Measurements from ENCODE around the gene CDK11A. TPM values are rescaled to one million over a fixed set of nuclear protein-coding genes. Genes with fewer than 3 reads are reported as not detected.

Gene CDK11A
- total and polyA plus RNA-seq, 5 donors from 2014 or later, result 10.2 to 212 (median 15.6) TPM

DNA sequence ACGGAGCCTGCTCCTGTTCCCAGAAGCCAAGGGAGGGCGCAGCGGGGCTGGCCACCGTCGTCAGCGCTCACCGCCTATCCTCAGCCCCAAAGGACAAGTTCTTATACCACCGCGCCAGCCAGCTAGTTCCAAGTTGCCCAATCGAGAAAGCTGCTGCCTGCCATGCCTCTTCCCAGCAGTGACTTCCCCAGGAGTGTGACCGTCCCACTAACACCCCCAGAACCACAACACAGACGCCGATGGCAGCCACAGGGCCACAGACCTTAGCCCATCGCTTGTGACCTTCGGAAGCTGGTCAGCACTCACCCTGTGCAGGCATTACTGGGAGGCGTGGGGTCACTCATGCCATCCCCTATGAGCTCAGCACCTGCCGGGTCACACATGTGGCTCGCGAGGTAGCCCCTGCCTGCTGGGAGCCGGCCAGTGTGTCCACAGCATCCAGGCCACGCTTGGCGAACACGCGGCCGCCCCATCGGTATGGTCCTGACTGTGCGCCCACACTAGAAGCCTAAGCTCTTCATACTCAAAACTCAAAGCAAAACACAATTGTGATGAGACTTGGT is 34.0 kb upstream of the CDK11A start:
- Histone ChIP-seq H3K4me1 (ENCODE audit: control insufficient read depth, insufficient read depth, low read length, poor library complexity, severe bottlenecking) (no peaks in the 10 kb centered on the region), H3K27me3 (ENCODE audit: control insufficient read depth, insufficient read depth, low read length) (no peaks in the 10 kb centered on the region), H3K9me3 (ENCODE audit: control insufficient read depth in 2 of 2, low read length in 2 of 2) (no peaks in the 10 kb centered on the region), H3K4me3 (ENCODE audit: low read depth, low read length) (no peak overlapping the region), H3K27ac (ENCODE audit: insufficient read depth, low read length, poor library complexity, severe bottlenecking) (no peak overlapping the region), H3K36me3 (ENCODE audit: control insufficient read depth, insufficient read depth, low read length) (peaks cover 29% of the 10 kb centered on the region)
- Mint-ChIP-seq H3K4me1 (no peaks in the 10 kb centered on the region), H3K27me3 (no peaks in the 10 kb centered on the region), H3K27ac (no peak overlapping the region), H3K9me3 (no peaks in the 10 kb centered on the region), H3K36me3 (peaks cover 10% of the 10 kb centered on the region), H3K4me3 (no peak overlapping the region)
- ATAC-seq (ENCODE audit: low read depth in 2 of 2), result no peak
- no peak for DNase-seq

DNA sequence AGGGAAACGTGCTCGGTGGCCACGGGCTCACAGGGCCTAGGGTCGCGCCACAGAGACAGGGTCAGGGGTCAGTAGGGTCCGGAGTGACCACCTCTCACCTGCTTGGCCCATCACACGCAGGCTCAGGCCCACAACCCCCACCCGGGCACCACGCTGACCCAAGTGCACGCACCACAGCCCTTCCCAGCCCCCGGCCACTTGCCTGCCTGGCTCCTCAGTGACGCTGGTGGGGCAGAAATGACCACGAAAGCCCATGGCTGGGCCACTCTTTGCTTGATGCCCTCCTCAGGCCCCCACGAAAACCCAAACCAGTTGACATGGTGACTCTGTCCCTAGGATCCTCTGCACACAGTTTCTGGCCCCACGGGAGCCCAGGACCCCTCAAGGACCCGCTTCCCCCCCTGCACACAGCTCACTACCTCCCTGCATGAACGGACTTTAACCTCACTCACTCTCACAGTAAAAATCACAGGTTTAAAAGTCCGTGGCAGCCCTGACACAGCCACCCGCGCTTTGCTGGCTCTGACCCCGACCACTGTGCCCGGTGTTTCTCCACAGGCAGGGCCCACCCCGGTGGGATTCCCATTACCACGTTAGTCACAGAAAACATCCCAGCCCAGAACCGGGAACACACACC is 33.4 kb upstream of the CDK11A start:
- Histone ChIP-seq H3K4me1 (ENCODE audit: control insufficient read depth, insufficient read depth, low read length, poor library complexity, severe bottlenecking) (no peaks in the 10 kb centered on the region), H3K27me3 (ENCODE audit: control insufficient read depth, insufficient read depth, low read length) (no peaks in the 10 kb centered on the region), H3K9me3 (ENCODE audit: control insufficient read depth in 2 of 2, low read length in 2 of 2) (no peaks in the 10 kb centered on the region), H3K4me3 (ENCODE audit: low read depth, low read length) (no peak overlapping the region), H3K27ac (ENCODE audit: insufficient read depth, low read length, poor library complexity, severe bottlenecking) (no peak overlapping the region), H3K36me3 (ENCODE audit: control insufficient read depth, insufficient read depth, low read length) (peaks cover 29% of the 10 kb centered on the region)
- Mint-ChIP-seq H3K4me1 (no peaks in the 10 kb centered on the region), H3K27me3 (no peaks in the 10 kb centered on the region), H3K27ac (no peak overlapping the region), H3K4me3 (no peak overlapping the region), H3K36me3 (peaks cover 10% of the 10 kb centered on the region), H3K9me3 (no peaks in the 10 kb centered on the region)
- ATAC-seq (ENCODE audit: low read depth in 2 of 2) (no peak), DNase-seq (no peak)

DNA sequence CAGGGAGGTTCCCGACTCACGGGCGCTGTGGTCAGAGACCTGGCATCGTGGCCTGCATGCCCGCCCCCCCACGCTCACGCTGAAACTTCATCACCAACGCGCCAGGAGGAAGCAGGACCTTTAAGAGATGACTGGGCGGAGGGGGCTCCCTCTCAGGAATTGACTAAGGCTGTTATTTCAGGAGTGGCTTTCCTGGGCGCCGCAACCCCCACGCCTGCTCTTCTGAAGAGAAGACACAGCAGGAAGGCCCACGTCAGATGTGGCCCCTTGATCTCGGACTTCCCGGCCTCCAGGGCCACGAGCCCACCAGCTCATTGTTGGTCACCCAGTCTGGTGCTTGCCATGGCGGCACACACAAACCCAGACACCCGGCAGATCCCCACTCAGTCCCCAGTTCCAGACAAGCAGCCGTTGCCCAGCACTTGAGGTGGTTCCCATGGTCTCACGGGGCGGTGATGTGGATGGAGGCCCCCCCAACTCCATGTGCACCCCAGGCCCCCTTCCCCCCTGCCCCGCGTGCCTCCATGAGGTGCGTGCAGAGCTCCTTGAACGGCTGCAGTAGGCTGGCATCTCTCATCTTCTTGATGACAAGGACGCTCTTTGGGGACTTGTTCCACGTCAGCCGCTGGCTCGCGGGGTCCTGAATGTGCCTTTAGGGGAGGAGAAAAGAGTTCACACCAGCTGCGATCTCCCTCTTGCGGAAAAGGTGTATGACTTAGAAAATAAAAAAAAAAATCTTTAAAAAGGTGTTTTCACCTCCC is 32.7 kb upstream of the CDK11A start:
- H3K27me3 Mint-ChIP-seq, result no peaks in the 10 kb centered on the region
- H3K36me3 ChIP-seq (ENCODE audit: control insufficient read depth, insufficient read depth, low read length), result peaks cover 25% of the 10 kb centered on the region
- H3K27ac Mint-ChIP-seq, result peak overlapping the region in 1 of 3 donors; percentile 38
- DNase-seq (no peak), ATAC-seq (ENCODE audit: low read depth in 2 of 2) (no peak)
- H3K36me3 Mint-ChIP-seq, result peaks cover 10% of the 10 kb centered on the region
- H3K4me3 Mint-ChIP-seq, result no peak overlapping the region
- H3K9me3 ChIP-seq (ENCODE audit: control insufficient read depth in 2 of 2, low read length in 2 of 2), result no peaks in the 10 kb centered on the region
- no peak overlapping the region for H3K27ac ChIP-seq (ENCODE audit: insufficient read depth, low read length, poor library complexity, severe bottlenecking)
- no peaks in the 10 kb centered on the region for H3K9me3 Mint-ChIP-seq
- H3K4me1 Mint-ChIP-seq, result no peaks in the 10 kb centered on the region
- no peaks in the 10 kb centered on the region for H3K4me1 ChIP-seq (ENCODE audit: control insufficient read depth, insufficient read depth, low read length, poor library complexity, severe bottlenecking)
- no peak overlapping the region for H3K4me3 ChIP-seq (ENCODE audit: low read depth, low read length)
- H3K27me3 ChIP-seq (ENCODE audit: control insufficient read depth, insufficient read depth, low read length), result no peaks in the 10 kb centered on the region

DNA sequence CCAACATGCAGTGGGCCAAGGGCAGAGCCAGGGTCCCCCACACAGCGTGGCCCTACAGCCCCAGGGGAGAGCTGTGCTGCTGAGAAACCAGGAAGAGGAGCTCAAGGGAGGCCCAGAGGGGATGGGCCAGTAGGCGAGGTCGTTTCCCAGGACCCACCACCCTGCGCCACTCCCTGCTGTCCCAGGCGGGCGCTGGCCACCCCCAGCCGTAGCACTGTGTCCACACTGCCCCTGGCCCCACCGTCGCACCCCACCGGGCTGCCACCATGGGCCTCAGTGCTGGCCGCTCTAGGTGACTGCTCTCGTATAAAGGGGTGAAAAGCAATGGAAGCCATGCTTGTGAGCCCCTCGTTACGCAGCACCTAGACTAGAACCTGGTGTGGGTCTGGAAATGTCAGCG is 31.7 kb upstream of the CDK11A start:
- no peaks in the 10 kb centered on the region for H3K27me3 ChIP-seq (ENCODE audit: control insufficient read depth, insufficient read depth, low read length)
- H3K36me3 ChIP-seq (ENCODE audit: control insufficient read depth, insufficient read depth, low read length), result peaks cover 20% of the 10 kb centered on the region
- Mint-ChIP-seq H3K4me3 (no peak overlapping the region), H3K4me1 (no peaks in the 10 kb centered on the region), H3K36me3 (peaks cover 4% of the 10 kb centered on the region), H3K27me3 (no peaks in the 10 kb centered on the region), H3K27ac (no peak overlapping the region), H3K9me3 (no peaks in the 10 kb centered on the region)
- no peak overlapping the region for H3K27ac ChIP-seq (ENCODE audit: insufficient read depth, low read length, poor library complexity, severe bottlenecking)
- H3K4me1 ChIP-seq (ENCODE audit: control insufficient read depth, insufficient read depth, low read length, poor library complexity, severe bottlenecking), result no peaks in the 10 kb centered on the region
- DNase-seq, result no peak
- no peaks in the 10 kb centered on the region for H3K9me3 ChIP-seq (ENCODE audit: control insufficient read depth in 2 of 2, low read length in 2 of 2)
- no peak for ATAC-seq (ENCODE audit: low read depth in 2 of 2)
- H3K4me3 ChIP-seq (ENCODE audit: low read depth, low read length), result no peak overlapping the region

DNA sequence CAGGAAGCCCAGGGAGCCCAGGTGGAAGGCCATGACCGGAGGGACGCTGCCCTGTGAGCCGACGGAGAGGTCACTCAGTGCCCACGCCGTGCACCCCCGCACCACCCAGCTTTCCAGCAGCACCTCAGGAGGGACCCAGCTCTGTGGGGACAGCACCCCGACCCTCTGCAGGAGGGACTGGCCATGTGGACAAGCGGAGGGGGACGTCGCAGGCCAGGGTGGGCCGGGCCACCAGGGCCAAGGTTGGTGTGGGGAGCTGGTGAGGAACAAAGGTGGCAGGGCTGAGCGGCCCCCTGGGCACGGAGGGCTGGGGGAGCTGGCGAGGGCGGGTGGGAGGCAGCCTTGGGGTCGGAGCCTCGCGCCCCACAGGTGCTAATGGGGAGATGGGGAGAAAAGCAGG is 31.3 kb upstream of the CDK11A start:
- H3K4me3 Mint-ChIP-seq, result no peak overlapping the region
- H3K4me1 Mint-ChIP-seq, result no peaks in the 10 kb centered on the region
- H3K27me3 Mint-ChIP-seq, result no peaks in the 10 kb centered on the region
- H3K27ac Mint-ChIP-seq, result peak overlapping the region in 1 of 3 donors; percentile 43
- H3K9me3 ChIP-seq (ENCODE audit: control insufficient read depth in 2 of 2, low read length in 2 of 2), result no peaks in the 10 kb centered on the region
- H3K9me3 Mint-ChIP-seq, result no peaks in the 10 kb centered on the region
- H3K4me1 ChIP-seq (ENCODE audit: control insufficient read depth, insufficient read depth, low read length, poor library complexity, severe bottlenecking), result no peaks in the 10 kb centered on the region
- H3K27me3 ChIP-seq (ENCODE audit: control insufficient read depth, insufficient read depth, low read length), result no peaks in the 10 kb centered on the region
- H3K27ac ChIP-seq (ENCODE audit: insufficient read depth, low read length, poor library complexity, severe bottlenecking), result no peak overlapping the region
- H3K4me3 ChIP-seq (ENCODE audit: low read depth, low read length), result no peak overlapping the region
- H3K36me3 Mint-ChIP-seq, result peaks cover 4% of the 10 kb centered on the region
- DNase-seq (no peak), ATAC-seq (ENCODE audit: low read depth in 2 of 2) (no peak)
- H3K36me3 ChIP-seq (ENCODE audit: control insufficient read depth, insufficient read depth, low read length), result peaks cover 16% of the 10 kb centered on the region

DNA sequence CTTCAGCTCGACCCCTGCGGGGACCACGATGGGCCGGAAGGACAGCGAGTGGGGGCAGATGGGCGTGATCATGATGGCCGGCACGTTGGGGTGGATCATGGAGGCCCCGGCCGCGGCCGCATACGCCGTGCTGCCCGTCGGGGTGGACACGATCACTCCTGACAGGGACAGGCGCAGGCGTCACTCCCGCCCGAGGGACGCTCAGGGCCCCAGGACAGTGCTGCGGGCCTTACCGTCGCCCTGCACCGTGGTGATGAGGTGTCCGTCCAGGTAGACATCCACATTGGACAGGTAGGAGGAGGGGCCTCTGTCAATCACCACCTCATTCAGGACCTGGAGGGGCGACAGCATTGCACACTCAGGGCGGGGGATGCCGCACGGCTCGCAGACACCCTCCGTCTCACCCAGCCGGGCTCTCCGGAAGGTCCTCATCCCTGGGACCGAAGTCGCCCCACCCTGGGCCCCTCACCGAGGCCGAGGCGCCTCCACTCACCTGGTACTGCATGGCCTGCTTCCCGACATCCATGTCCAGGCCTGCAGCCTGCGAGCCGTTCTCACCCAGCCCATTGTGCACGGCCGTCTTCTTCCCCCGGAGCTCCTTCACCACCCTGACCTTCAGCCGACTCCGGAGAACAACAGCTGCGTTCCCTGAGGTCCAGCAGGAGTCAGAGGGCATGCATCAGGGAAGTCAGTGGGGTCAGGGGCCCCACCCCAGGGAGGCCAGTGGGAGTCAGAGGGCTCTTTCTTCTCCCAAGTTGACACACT is 30.1 kb upstream of the CDK11A start:
- no peaks in the 10 kb centered on the region for H3K27me3 Mint-ChIP-seq

DNA sequence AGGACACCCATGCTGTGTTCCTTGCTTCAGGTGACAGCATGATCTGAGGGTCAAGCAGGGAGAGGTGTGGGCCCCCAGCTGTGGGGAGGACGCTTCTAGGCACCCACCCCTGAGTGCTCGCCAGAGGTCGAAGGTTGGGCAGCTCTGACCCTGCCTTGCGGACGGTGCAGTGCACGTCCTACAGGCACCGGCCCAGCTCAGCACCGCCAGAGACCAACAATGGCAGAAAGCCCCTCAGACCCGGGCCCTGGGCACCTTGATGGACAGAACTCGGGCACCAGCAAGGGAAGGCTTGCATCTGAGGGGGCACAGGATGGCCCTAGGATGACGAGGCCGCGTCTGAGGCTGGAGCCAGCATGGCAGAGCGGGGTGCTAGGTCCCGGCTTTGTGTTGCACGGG is 29.4 kb upstream of the CDK11A start:
- Mint-ChIP-seq H3K27me3 (no peaks in the 10 kb centered on the region), H3K9me3 (no peaks in the 10 kb centered on the region), H3K36me3 (peaks cover 4% of the 10 kb centered on the region), H3K27ac (no peak overlapping the region), H3K4me1 (peaks cover 0 to 3% (median 0%) of the 10 kb centered on the region in 4 donors), H3K4me3 (no peak overlapping the region)
- no peaks in the 10 kb centered on the region for H3K4me1 ChIP-seq (ENCODE audit: control insufficient read depth, insufficient read depth, low read length, poor library complexity, severe bottlenecking)
- no peak overlapping the region for H3K27ac ChIP-seq (ENCODE audit: insufficient read depth, low read length, poor library complexity, severe bottlenecking)
- DNase-seq (no peak), ATAC-seq (ENCODE audit: low read depth in 2 of 2) (no peak)
- peaks cover 10% of the 10 kb centered on the region for H3K36me3 ChIP-seq (ENCODE audit: control insufficient read depth, insufficient read depth, low read length)
- no peaks in the 10 kb centered on the region for H3K9me3 ChIP-seq (ENCODE audit: control insufficient read depth in 2 of 2, low read length in 2 of 2)
- no peaks in the 10 kb centered on the region for H3K27me3 ChIP-seq (ENCODE audit: control insufficient read depth, insufficient read depth, low read length)
- no peak overlapping the region for H3K4me3 ChIP-seq (ENCODE audit: low read depth, low read length)

More for the DNA sequence above, 30.1 kb upstream of the CDK11A start:
- H3K4me1 ChIP-seq (ENCODE audit: control insufficient read depth, insufficient read depth, low read length, poor library complexity, severe bottlenecking), result no peaks in the 10 kb centered on the region
- peaks cover 4% of the 10 kb centered on the region for H3K36me3 Mint-ChIP-seq
- H3K9me3 Mint-ChIP-seq, result no peaks in the 10 kb centered on the region
- H3K4me1 Mint-ChIP-seq, result peaks cover 0 to 2% (median 0%) of the 10 kb centered on the region in 4 donors
- no peak overlapping the region for H3K4me3 Mint-ChIP-seq
- no peak overlapping the region for H3K4me3 ChIP-seq (ENCODE audit: low read depth, low read length)
- no peaks in the 10 kb centered on the region for H3K27me3 ChIP-seq (ENCODE audit: control insufficient read depth, insufficient read depth, low read length)
- H3K27ac Mint-ChIP-seq, result no peak overlapping the region
- DNase-seq, result no peak
- peaks cover 10% of the 10 kb centered on the region for H3K36me3 ChIP-seq (ENCODE audit: control insufficient read depth, insufficient read depth, low read length)
- no peak for ATAC-seq (ENCODE audit: low read depth in 2 of 2)
- H3K27ac ChIP-seq (ENCODE audit: insufficient read depth, low read length, poor library complexity, severe bottlenecking), result no peak overlapping the region
- H3K9me3 ChIP-seq (ENCODE audit: control insufficient read depth in 2 of 2, low read length in 2 of 2), result no peaks in the 10 kb centered on the region

Data from CD4-positive, CD25-positive, alpha-beta regulatory T cell (primary cell).